ENCODE measurements around the gene GCNA. TPM values are rescaled to one million over a fixed set of nuclear protein-coding genes. Genes with fewer than 3 reads are reported as not detected.

Gene GCNA
- total and polyA plus RNA-seq, 2 of the 13 experiments (the other 11 are each of a cell fraction or from before 2014, with no cell fraction given) = 0.38 to 0.66 TPM

DNA sequence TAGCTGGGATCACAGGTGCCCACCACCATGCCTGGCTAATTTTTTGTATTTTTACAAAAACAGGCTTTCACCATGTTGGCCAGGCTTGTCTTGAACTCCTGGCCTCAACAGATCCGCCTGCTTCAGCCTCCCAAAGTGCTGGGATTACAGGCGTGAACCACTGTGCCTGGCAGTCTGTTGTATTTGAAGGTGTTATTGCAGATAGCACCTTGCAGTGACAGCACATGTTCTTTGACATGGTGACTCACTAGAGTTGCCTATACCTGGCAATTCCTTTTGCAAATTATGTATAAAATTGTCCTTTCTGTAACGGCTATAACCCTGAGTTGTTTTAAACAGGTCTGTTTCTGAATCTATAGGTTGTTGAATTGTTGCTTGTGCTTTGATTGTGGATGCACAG, 37.4 kb upstream of the GCNA start (continued):
- TF ChIP-seq CREBL2 (CRISPR knock-in tag; IDR thresholded peaks at IDR 0.05; ENCODE audit: borderline replicate concordance) = no peak
- TF ChIP-seq ARID5B (CRISPR knock-in tag; IDR thresholded peaks at IDR 0.05) = no peak
- no peak for TF ChIP-seq ZBTB8A (CRISPR knock-in tag; IDR thresholded peaks at IDR 0.05; ENCODE audit: borderline replicate concordance, low read depth)
- no peak for TF ChIP-seq KDM4B (CRISPR knock-in tag; IDR thresholded peaks at IDR 0.05)
- TF ChIP-seq ZNF10 (CRISPR knock-in tag; IDR thresholded peaks at IDR 0.05; ENCODE audit: borderline replicate concordance, low read depth) = no peak
- TF ChIP-seq, protein P1, sequence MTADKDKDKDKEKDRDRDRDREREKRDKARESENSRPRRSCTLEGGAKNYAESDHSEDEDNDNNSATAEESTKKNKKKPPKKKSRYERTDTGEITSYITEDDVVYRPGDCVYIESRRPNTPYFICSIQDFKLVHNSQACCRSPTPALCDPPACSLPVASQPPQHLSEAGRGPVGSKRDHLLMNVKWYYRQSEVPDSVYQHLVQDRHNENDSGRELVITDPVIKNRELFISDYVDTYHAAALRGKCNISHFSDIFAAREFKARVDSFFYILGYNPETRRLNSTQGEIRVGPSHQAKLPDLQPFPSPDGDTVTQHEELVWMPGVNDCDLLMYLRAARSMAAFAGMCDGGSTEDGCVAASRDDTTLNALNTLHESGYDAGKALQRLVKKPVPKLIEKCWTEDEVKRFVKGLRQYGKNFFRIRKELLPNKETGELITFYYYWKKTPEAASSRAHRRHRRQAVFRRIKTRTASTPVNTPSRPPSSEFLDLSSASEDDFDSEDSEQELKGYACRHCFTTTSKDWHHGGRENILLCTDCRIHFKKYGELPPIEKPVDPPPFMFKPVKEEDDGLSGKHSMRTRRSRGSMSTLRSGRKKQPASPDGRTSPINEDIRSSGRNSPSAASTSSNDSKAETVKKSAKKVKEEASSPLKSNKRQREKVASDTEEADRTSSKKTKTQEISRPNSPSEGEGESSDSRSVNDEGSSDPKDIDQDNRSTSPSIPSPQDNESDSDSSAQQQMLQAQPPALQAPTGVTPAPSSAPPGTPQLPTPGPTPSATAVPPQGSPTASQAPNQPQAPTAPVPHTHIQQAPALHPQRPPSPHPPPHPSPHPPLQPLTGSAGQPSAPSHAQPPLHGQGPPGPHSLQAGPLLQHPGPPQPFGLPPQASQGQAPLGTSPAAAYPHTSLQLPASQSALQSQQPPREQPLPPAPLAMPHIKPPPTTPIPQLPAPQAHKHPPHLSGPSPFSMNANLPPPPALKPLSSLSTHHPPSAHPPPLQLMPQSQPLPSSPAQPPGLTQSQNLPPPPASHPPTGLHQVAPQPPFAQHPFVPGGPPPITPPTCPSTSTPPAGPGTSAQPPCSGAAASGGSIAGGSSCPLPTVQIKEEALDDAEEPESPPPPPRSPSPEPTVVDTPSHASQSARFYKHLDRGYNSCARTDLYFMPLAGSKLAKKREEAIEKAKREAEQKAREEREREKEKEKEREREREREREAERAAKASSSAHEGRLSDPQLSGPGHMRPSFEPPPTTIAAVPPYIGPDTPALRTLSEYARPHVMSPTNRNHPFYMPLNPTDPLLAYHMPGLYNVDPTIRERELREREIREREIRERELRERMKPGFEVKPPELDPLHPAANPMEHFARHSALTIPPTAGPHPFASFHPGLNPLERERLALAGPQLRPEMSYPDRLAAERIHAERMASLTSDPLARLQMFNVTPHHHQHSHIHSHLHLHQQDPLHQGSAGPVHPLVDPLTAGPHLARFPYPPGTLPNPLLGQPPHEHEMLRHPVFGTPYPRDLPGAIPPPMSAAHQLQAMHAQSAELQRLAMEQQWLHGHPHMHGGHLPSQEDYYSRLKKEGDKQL (CRISPR knock-in tag; IDR thresholded peaks at IDR 0.05; ENCODE audit: low read depth) = no peak
- TF ChIP-seq ZNF326 (CRISPR knock-in tag; IDR thresholded peaks at IDR 0.05; ENCODE audit: borderline replicate concordance) = no peak
